DMS79 treated with DMSO at 0.1 percent for 48 hours (cell line): ENCODE results near the gene TP53INP2.
A peak's percentile ranks its signal among the peaks of the same experiment; 100 is the strongest.
"Not testable (repeated sequence)": the region's sequence is repeated elsewhere in the genome, so short reads cannot be mapped to it uniquely, and the experiment has no call there.

ENCODE experiments used
- DNase-seq: peaks from one replicate; lab custom pipeline; 2025; lab: John Stamatoyannopoulos, UW

Gene TP53INP2

GRCh38 chr20:34705397-34706301 is 1.5 kb downstream of the TP53INP2 start:
- DNase-seq = peak; percentile 38

GRCh38 chr20:34706302-34706875 is 2.2 kb downstream of the TP53INP2 start:
- DNase-seq = no peak

GRCh38 chr20:34706912-34707784 is 3.0 kb downstream of the TP53INP2 start:
- DNase-seq = no peak

GRCh38 chr20:34708621-34709043 is 4.5 kb downstream of the TP53INP2 start:
- DNase-seq = peak; percentile 41

GRCh38 chr20:34709044-34709830 is 5.1 kb downstream of the TP53INP2 start:
- peak; percentile 65 for DNase-seq

- DNase-seq = peak; percentile 68
These were observed 5.9 kb downstream of the TP53INP2 start for GRCh38 chr20:34709831-34710567.

- no peak for DNase-seq
These were observed 6.4 kb downstream of the TP53INP2 start for GRCh38 chr20:34710568-34710839.

- DNase-seq = no peak
These were observed 6.9 kb downstream of the TP53INP2 start for GRCh38 chr20:34710861-34711574.

- no peak for DNase-seq
These were observed 7.8 kb downstream of the TP53INP2 start for GRCh38 chr20:34711813-34712430.

GRCh38 chr20:34712525-34713192 is 8.5 kb downstream of the TP53INP2 start:
- no peak for DNase-seq

GRCh38 chr20:34713194-34713943 is 9.2 kb downstream of the TP53INP2 start:
- no peak for DNase-seq

GRCh38 chr20:34713944-34714515 is 9.9 kb downstream of the TP53INP2 start:
- not testable (repeated sequence) for DNase-seq

GRCh38 chr20:34715384-34715783 is 11.2 kb downstream of the TP53INP2 start:
- no peak for DNase-seq

GRCh38 chr20:34716921-34717229 is 12.7 kb downstream of the TP53INP2 start:
- DNase-seq = no peak

GRCh38 chr20:34717230-34718095 is 13.3 kb downstream of the TP53INP2 start:
- no peak for DNase-seq

- DNase-seq = not testable (repeated sequence)
These were observed 15.3 kb downstream of the TP53INP2 start for GRCh38 chr20:34719242-34720017.

- no peak for DNase-seq
These were observed 16.1 kb downstream of the TP53INP2 start for GRCh38 chr20:34720266-34720665.
